ENCODE results near the gene DONSON.

DNA sequence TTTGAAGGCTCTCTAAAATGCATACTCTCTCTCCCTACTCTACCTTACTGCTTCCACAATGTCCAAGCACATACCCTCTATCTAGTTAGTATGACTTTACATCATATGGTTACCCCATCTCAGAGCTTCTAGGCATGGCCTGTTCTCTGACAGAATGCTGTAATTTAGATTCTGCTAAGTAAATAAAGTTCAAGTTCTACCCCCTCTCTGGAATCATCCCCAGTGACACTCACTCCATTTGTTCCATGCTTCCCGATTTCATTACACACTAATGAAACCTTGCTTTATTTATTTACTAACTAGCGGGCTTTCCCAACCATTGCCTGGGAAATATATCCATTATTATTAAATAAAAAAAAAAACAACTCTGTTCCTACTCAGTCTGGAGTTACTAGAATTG, 45.8 kb upstream of the DONSON start:
- TF ChIP-seq CTCF (conservative IDR thresholded peaks at IDR 0.05) (no peak), EZH2 (IDR thresholded peaks at IDR 0.05; ENCODE audit: low read depth) (no peak)
